Left colon (tissue), 2 donors: Measurements from ENCODE around the gene OBI1. TPM values are rescaled to one million over a fixed set of nuclear protein-coding genes. Genes with fewer than 3 reads are reported as not detected.

Experiments used
- ATAC-seq: fragments of 200-7000 bp; cut with Tn5 transposase; one replicate; pipeline ENCODE4 v1.9.1; 2020; ENCODE audit warnings: mild to moderate bottlenecking, moderate library complexity
- DNase-seq, 2 donors: peaks; one replicate each; pipeline ENCODE4 v3.0.0-alpha.2; 2020
- intact Hi-C, 2 donors: fragments of 100-400 bp; cut with DNase I in 1 of 2; cut with micrococcal nuclease in 1 of 2; formaldehyde crosslinking; loops; one replicate each; pipeline versions ENCODE4 v1.11.2 to v1.14.0; 2022; cut with DNase I, micrococcal nuclease
- long read RNA-seq: library from polyadenylated mRNA; unstranded; transcript quantifications from one replicate; pipeline ENCODE4 v2.0.0, GENCODE V29; 2021
- total RNA-seq, 2 donors: library from RNA; stranded (reverse); fragmentation: NEBNext Ultra II Directional; extraction: Animal tissue kit (Norgen Biotek cat#: 25700); gene quantifications; one replicate each; pipeline ENCODE4 v1.2.1, GENCODE V29; 2021
- donor health status: DM: no; HTN: no; CAD: no.
- donor health status: DM: yes; HTN: yes; CAD: no.

Gene OBI1
- 1 to 10 TPM; 4.9 to 5.7 TPM for total RNA-seq
- long read RNA-seq, transcript RNF219-201 (6 exons, 3,529 nt) = major isoform, 18 of 19 reads
- long read RNA-seq, partial matches to known transcripts = 0 of 19 reads
- long read RNA-seq, other reads (novel, unspliced or antisense) = 1 of 19 reads

GRCh38 chr13:78658630-78659449 lies at the start of gene OBI1:
TSS of gene OBI1 (minus strand) at chr13:78659155. CDS start at chr13:78659120, 35 bp downstream.
- peak; percentile 88 to 93 for DNase-seq
- intact Hi-C loops = no loop called here

DNA sequence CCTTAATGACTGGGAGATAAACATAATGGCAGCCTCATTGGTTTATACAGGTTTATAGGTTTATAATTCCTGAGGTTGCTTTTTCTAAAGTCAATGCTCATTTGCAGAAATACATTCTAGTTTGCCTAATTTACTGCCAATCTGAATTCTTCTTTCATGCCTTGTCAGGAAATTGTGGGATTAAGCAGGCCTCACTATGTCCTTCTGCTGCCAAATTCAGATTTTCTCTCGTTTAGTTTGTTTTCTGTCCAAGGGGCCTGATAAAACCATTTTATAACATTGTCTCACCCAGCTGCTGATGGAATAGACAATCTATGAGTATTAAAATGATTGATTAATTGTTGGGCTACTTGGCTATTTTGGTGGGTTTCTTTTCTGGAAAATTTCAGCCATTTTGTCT lies 42.4 kb upstream of the OBI1 start:
- no peak for DNase-seq
- intact Hi-C loops = no loop called here
- no peak for ATAC-seq

More at GRCh38 chr13:78658630-78659449, at the start of gene OBI1:
- peak; percentile 100 for ATAC-seq

- intact Hi-C loops = no loop called here
- ATAC-seq (no peak), DNase-seq (no peak)
Observed at GRCh38 chr13:78700121-78700910, 41.4 kb upstream of the OBI1 start.

DNA sequence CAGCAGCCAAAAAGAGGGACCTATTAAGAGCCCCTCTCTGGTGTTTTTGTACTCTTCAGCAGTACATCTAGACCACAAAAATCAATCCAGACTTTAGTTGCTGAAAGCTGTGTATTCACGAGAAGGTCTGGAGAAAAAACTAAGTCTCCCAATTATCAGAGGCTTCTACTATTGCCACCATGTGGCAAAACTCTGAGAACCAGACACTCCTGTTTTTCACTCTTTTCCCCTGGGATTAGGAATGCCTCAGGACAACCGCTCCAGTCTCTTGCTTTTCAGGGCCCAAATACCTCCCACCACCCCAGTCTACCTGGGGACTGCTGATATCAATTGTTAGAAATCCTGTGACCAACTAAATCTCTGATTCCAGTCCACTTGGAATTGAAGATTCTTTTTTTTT lies 30.1 kb upstream of the OBI1 start:
- DNase-seq (no peak), ATAC-seq (no peak)
- intact Hi-C loops = no loop called here

GRCh38 chr13:78686461-78686860 lies 27.5 kb upstream of the OBI1 start:
- no peak for DNase-seq
- intact Hi-C loops = no loop called here
- no peak for ATAC-seq

- intact Hi-C loops = no loop called here
- ATAC-seq (no peak), DNase-seq (no peak)
Observed at GRCh38 chr13:78680576-78681350, 21.8 kb upstream of the OBI1 start.

GRCh38 chr13:78680115-78680561 lies 21.2 kb upstream of the OBI1 start:
- DNase-seq (no peak), ATAC-seq (no peak)
- intact Hi-C loops = no loop called here

DNA sequence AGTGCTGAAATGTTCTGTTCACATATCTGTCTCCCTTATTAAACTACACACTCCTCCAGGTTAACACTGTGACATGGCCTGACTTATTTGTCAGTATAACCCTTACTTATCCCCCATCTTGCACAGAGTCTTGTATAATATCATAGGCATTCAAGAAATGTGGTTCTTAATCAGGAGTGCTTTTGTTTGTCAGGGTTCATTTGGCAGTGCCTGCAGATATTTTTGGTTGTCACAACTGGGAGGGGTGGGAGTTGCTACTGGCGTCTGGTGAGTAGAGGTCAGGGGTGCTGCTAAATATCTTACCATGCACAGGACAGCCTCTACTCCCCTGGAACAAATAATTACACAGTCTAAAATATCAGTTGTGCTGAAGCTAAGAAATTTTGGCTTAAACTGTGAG lies 20.4 kb upstream of the OBI1 start:
- DNase-seq = no peak
- intact Hi-C loops = no loop called here
- no peak for ATAC-seq

DNA sequence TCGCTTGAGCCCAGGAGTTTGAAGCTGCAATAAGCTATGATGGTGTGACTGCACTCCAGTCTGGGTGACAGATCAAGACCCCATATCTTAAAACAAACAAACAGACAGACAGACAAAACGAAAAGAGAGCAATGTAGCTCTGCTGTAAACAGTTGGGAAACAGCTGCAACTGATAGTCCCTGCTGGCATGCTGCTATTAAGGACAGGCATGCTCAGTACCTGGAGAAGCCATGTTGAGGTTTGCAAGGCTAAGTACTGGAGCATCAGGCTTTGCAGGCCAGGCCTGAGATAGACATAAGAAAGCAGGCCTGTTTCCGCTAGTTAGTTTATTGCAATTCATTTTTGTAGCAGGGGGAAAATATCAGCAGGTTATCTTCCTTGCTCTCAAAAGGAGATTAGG lies 16.2 kb upstream of the OBI1 start:
- DNase-seq (no peak), ATAC-seq (no peak)
- intact Hi-C loops = no loop called here

- intact Hi-C loops = no loop called here
- ATAC-seq (no peak), DNase-seq (no peak)
Observed at GRCh38 chr13:78674638-78675037, 15.7 kb upstream of the OBI1 start.

DNA sequence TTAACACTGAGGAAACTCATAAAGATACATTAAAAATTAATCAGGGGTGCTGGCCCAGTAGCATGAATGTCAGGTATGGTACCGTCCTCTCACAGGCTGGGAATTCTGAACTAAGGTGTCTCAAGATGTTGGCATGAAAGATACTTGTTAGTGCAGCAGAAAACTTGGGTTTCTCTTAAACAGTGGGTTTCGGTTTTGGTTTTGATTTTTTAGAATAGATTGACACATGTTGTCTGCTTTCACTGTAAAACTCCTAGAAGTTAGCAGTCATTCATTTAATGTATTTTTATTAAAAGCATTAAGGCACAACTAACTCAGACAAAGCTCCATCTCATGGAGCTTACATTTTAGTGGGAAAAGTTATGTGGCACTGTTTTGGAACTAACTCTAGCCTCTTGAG lies 3.5 kb upstream of the OBI1 start:
- intact Hi-C loops = no loop called here
- DNase-seq (no peak), ATAC-seq (no peak)

DNA sequence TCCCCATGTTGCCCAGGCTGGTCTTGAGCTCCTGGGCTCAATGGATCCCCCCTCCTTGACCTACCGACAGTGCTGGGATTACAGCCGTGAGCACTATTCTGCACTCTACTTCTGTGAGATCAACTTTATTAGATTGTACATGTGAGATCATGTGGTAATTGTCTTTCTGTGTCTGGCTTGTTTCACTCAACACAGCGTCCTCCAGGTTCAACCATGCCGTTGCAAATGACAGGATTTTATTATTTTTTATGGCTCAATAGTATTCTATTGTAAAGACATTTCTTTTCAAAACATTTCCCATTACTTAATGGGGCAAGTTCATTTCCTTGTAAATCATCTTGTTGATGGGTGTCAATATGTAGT lies 1.5 kb upstream of the OBI1 start:
- intact Hi-C loops = no loop called here
- DNase-seq (no peak), ATAC-seq (no peak)

- ATAC-seq (no peak), DNase-seq (no peak)
- intact Hi-C loops = no loop called here
Observed at GRCh38 chr13:78659732-78660494, 958 bp upstream of the OBI1 start.

DNA sequence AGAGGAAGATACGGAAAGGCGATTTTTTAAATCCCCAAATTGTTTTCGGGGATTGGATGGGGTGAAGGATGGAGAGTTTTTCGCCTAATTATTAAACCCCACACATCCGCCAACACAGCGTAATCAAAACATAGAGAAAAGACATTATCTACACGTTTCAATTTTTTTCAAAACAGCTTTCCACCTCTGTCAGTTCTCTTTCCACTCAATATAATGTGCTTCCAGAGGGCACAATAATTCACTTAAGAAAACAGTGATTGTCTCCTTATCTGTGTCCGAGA lies 435 bp upstream of the OBI1 start:
- no peak for DNase-seq
- no peak for ATAC-seq
- intact Hi-C loops = no loop called here

GRCh38 chr13:78657699-78658629 lies 991 bp downstream of the OBI1 start:
- DNase-seq = no peak
- intact Hi-C loops = no loop called here
- ATAC-seq = peak; percentile 47

- intact Hi-C loops = no loop called here
- DNase-seq = no peak
- no peak for ATAC-seq
Observed at GRCh38 chr13:78655906-78656305, 3.0 kb downstream of the OBI1 start.

- DNase-seq (no peak), ATAC-seq (no peak)
- intact Hi-C loops = no loop called here
Observed at GRCh38 chr13:78655007-78655406, 3.9 kb downstream of the OBI1 start.

GRCh38 chr13:78652651-78653050 lies 6.3 kb downstream of the OBI1 start:
- DNase-seq = no peak
- intact Hi-C loops = no loop called here
- no peak for ATAC-seq
